ENCODE results near the gene TMEM119. TPM values are rescaled to one million over a fixed set of nuclear protein-coding genes. Genes with fewer than 3 reads are reported as not detected.

The TMEM119 gene
- total RNA-seq, 1 experiment from 2014 or later = not detected

GRCh38 chr12:108623577-108623976, 25.7 kb upstream of the TMEM119 start:
- no TSS peak for BruUV-seq (replicated peaks)
- Mint-ChIP-seq H3K27ac (ENCODE audit: unreplicated experiment) (no peak overlapping the region), H3K36me3 (ENCODE audit: insufficient read depth, unreplicated experiment) (peaks cover 6% of the 10 kb centered on the region), H3K9me3 (ENCODE audit: low read depth, unreplicated experiment) (no peaks in the 10 kb centered on the region), H3K27me3 (ENCODE audit: unreplicated experiment) (peaks cover 12% of the 10 kb centered on the region), H3K4me3 (ENCODE audit: low read depth, unreplicated experiment) (no peak overlapping the region), H3K4me1 (ENCODE audit: low read depth, unreplicated experiment) (peaks cover 18% of the 10 kb centered on the region)
- TF ChIP-seq CTCF (IDR thresholded peaks at IDR 0.05; ENCODE audit: unreplicated experiment) = no peak
- no peak for DNase-seq
- CTCF ChIA-PET = no interaction called here
- intact Hi-C loops (cut with micrococcal nuclease; ENCODE audit: unreplicated experiment) = no loop called here

- intact Hi-C loops (cut with micrococcal nuclease; ENCODE audit: unreplicated experiment) = no loop called here
- no peak for TF ChIP-seq CTCF (IDR thresholded peaks at IDR 0.05; ENCODE audit: unreplicated experiment)
- H3K4me1 Mint-ChIP-seq (ENCODE audit: low read depth, unreplicated experiment) = peaks cover 12% of the 10 kb centered on the region
- H3K27ac Mint-ChIP-seq (ENCODE audit: unreplicated experiment) = peak overlapping the region; percentile 55
- no TSS peak for BruUV-seq (replicated peaks)
- peaks cover 12% of the 10 kb centered on the region for H3K27me3 Mint-ChIP-seq (ENCODE audit: unreplicated experiment)
- no peak for DNase-seq
- peaks cover 6% of the 10 kb centered on the region for H3K36me3 Mint-ChIP-seq (ENCODE audit: insufficient read depth, unreplicated experiment)
- H3K9me3 Mint-ChIP-seq (ENCODE audit: low read depth, unreplicated experiment) = no peaks in the 10 kb centered on the region
- CTCF ChIA-PET = no interaction called here
- H3K4me3 Mint-ChIP-seq (ENCODE audit: low read depth, unreplicated experiment) = no peak overlapping the region
Observed at GRCh38 chr12:108622921-108623514, 25.1 kb upstream of the TMEM119 start.

- peak overlapping the region; percentile 55 for H3K27ac Mint-ChIP-seq (ENCODE audit: unreplicated experiment)
- intact Hi-C loops (cut with micrococcal nuclease; ENCODE audit: unreplicated experiment) = no loop called here
Observed at GRCh38 chr12:108622421-108622820, 24.5 kb upstream of the TMEM119 start.

GRCh38 chr12:108621161-108621560, 23.3 kb upstream of the TMEM119 start:
- H3K9me3 Mint-ChIP-seq (ENCODE audit: low read depth, unreplicated experiment) = no peaks in the 10 kb centered on the region
- BruUV-seq (replicated peaks) = no TSS peak
- H3K27ac Mint-ChIP-seq (ENCODE audit: unreplicated experiment) = no peak overlapping the region
- DNase-seq = no peak
- intact Hi-C loops (cut with micrococcal nuclease; ENCODE audit: unreplicated experiment) = no loop called here
- peaks cover 12% of the 10 kb centered on the region for H3K27me3 Mint-ChIP-seq (ENCODE audit: unreplicated experiment)
- TF ChIP-seq CTCF (IDR thresholded peaks at IDR 0.05; ENCODE audit: unreplicated experiment) = no peak
- CTCF ChIA-PET = no interaction called here
- no peak overlapping the region for H3K4me3 Mint-ChIP-seq (ENCODE audit: low read depth, unreplicated experiment)
- H3K36me3 Mint-ChIP-seq (ENCODE audit: insufficient read depth, unreplicated experiment) = peaks cover 6% of the 10 kb centered on the region
- peaks cover 10% of the 10 kb centered on the region for H3K4me1 Mint-ChIP-seq (ENCODE audit: low read depth, unreplicated experiment)

More at GRCh38 chr12:108622421-108622820, 24.5 kb upstream of the TMEM119 start:
- H3K4me1 Mint-ChIP-seq (ENCODE audit: low read depth, unreplicated experiment) = peaks cover 10% of the 10 kb centered on the region
- peaks cover 12% of the 10 kb centered on the region for H3K27me3 Mint-ChIP-seq (ENCODE audit: unreplicated experiment)
- peaks cover 6% of the 10 kb centered on the region for H3K36me3 Mint-ChIP-seq (ENCODE audit: insufficient read depth, unreplicated experiment)
- no peak for DNase-seq
- H3K9me3 Mint-ChIP-seq (ENCODE audit: low read depth, unreplicated experiment) = no peaks in the 10 kb centered on the region
- TF ChIP-seq CTCF (IDR thresholded peaks at IDR 0.05; ENCODE audit: unreplicated experiment) = no peak
- no peak overlapping the region for H3K4me3 Mint-ChIP-seq (ENCODE audit: low read depth, unreplicated experiment)
- CTCF ChIA-PET = no interaction called here
- no TSS peak for BruUV-seq (replicated peaks)

Measured in Calu3 (cell line).